Chondrocyte (in vitro differentiated cells): Measurements from ENCODE around the gene EMC1. TPM values are rescaled to one million over a fixed set of nuclear protein-coding genes. Genes with fewer than 3 reads are reported as not detected.

Source experiments
- DNase-seq: peaks from one replicate; pipeline ENCODE4 v3.0.0; 2021; ENCODE audit warnings: mixed read lengths, low spot score
- H3K27ac Mint-ChIP-seq: one replicate; pipeline ENCODE4 v1.8.0; 2021; ENCODE audit warnings: mild to moderate bottlenecking, moderate library complexity, mixed read lengths; ENCODE audit not compliant: unreplicated experiment
- H3K27me3 Mint-ChIP-seq: 2 replicates; pipeline ENCODE4 v1.8.0; 2021; ENCODE audit warnings: low read depth, mixed read lengths
- H3K36me3 Mint-ChIP-seq: 2 replicates; pipeline ENCODE4 v1.8.0; 2021; ENCODE audit warnings: low read depth, mixed read lengths
- H3K4me1 Mint-ChIP-seq: 2 replicates; pipeline ENCODE4 v1.8.0; 2021; ENCODE audit warnings: low read depth, mild to moderate bottlenecking, mixed read lengths
- H3K4me3 Mint-ChIP-seq: one replicate; pipeline ENCODE4 v1.8.0; 2021; ENCODE audit warnings: mild to moderate bottlenecking, moderate library complexity, mixed read lengths; ENCODE audit not compliant: unreplicated experiment
- H3K9me3 Mint-ChIP-seq: 2 replicates; pipeline ENCODE4 v1.8.0; 2021; ENCODE audit warnings: low read depth, mixed read lengths
- total RNA-seq: library from RNA; stranded (reverse); gene quantifications from 3 replicates; pipeline ENCODE4 v1.2.1, GENCODE V29; 2021
- TF ChIP-seq, protein P1 (sequence below): fragments of 200-600 bp; sonication (generic); IDR thresholded peaks from 2 replicates; pipeline ENCODE4 v1.5.0; 2021; ENCODE audit warnings: antibody characterized with exemption, mild to moderate bottlenecking, moderate library complexity

The EMC1 gene
- total RNA-seq, 1 donor from 2014 or later, result 51.9 TPM

GRCh38 chr1:19208710-19209438 is 42.5 kb downstream of the EMC1 start:
- DNase-seq, result no peak
- Mint-ChIP-seq H3K27ac (peak overlapping the region; percentile 100), H3K27me3 (no peaks in the 10 kb centered on the region), H3K4me1 (peaks cover 69% of the 10 kb centered on the region), H3K36me3 (no peaks in the 10 kb centered on the region), H3K9me3 (no peaks in the 10 kb centered on the region), H3K4me3 (peak overlapping the region; percentile 95)
- TF ChIP-seq, protein P1, sequence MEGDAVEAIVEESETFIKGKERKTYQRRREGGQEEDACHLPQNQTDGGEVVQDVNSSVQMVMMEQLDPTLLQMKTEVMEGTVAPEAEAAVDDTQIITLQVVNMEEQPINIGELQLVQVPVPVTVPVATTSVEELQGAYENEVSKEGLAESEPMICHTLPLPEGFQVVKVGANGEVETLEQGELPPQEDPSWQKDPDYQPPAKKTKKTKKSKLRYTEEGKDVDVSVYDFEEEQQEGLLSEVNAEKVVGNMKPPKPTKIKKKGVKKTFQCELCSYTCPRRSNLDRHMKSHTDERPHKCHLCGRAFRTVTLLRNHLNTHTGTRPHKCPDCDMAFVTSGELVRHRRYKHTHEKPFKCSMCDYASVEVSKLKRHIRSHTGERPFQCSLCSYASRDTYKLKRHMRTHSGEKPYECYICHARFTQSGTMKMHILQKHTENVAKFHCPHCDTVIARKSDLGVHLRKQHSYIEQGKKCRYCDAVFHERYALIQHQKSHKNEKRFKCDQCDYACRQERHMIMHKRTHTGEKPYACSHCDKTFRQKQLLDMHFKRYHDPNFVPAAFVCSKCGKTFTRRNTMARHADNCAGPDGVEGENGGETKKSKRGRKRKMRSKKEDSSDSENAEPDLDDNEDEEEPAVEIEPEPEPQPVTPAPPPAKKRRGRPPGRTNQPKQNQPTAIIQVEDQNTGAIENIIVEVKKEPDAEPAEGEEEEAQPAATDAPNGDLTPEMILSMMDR, result no peak

DNA sequence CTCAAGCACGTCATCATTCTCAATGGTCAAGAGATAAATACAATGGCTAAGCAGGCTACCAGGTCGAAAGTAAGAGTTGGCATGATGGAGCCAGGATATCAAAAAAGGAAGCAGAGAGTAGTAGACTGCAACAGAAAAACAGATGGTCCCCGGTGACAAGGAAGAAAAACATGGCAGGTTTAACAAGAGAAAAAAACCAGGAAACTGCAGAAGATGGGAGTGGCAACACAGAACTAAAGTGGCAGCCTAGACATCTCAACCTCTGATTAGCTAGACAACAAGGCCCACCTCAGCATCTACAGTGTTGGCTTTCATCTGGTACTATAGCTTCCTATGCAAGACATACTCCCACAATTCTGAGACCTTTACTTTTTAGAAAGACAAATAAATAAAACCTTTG is 44.4 kb downstream of the EMC1 start:
- no peak for DNase-seq
- H3K27me3 Mint-ChIP-seq, result no peaks in the 10 kb centered on the region
- no peaks in the 10 kb centered on the region for H3K36me3 Mint-ChIP-seq
- H3K4me3 Mint-ChIP-seq, result no peak overlapping the region
- peak overlapping the region; percentile 24 for H3K27ac Mint-ChIP-seq
- TF ChIP-seq, protein P1, result no peak
- H3K4me1 Mint-ChIP-seq, result peaks cover 78% of the 10 kb centered on the region
- no peaks in the 10 kb centered on the region for H3K9me3 Mint-ChIP-seq

DNA sequence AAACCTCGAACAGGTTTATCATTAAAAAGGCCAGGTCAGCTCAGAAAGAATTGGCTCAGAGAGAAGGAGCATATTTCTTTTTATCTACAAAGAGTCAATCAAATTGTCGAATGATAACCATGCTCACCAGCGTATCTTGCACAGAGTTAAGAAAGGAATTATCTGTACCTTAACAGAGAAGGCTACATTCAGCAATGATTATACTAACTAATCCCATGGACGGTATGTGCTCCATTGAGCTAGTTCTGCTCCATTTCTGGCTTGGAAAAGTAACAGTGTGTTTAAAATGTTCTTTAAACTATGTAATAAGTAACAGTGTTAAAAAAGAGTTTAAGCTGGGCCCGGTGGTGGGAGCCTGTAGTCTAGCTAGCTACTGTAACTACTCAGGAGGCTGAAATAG is 45.5 kb downstream of the EMC1 start:
- DNase-seq, result no peak
- Mint-ChIP-seq H3K4me1 (peaks cover 78% of the 10 kb centered on the region), H3K9me3 (no peaks in the 10 kb centered on the region), H3K27ac (peak overlapping the region; percentile 6), H3K27me3 (no peaks in the 10 kb centered on the region), H3K36me3 (no peaks in the 10 kb centered on the region), H3K4me3 (no peak overlapping the region)
- TF ChIP-seq, protein P1, result no peak

DNA sequence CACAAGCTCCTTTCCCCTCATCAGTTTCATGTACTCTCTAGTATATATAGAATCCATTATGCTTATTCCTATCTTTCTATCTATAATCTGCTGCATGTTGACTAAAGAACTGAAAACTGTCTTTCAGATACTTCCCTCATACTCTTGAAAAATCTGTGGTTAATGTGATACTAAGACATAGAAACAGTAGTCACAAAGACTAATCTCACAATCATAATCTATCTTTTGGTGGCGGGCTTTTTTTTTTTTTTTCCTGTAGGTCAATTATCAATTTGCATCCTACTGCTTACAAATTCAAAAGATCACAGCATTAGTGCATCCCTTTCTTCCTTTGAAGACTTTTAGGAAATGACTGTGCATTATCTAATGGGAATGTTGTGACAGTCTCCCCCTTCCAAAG is 45.9 kb downstream of the EMC1 start:
- Mint-ChIP-seq H3K4me3 (no peak overlapping the region), H3K4me1 (peaks cover 77% of the 10 kb centered on the region), H3K27ac (peak overlapping the region; percentile 91), H3K36me3 (no peaks in the 10 kb centered on the region), H3K27me3 (no peaks in the 10 kb centered on the region), H3K9me3 (no peaks in the 10 kb centered on the region)
- TF ChIP-seq, protein P1, result no peak
- no peak for DNase-seq

DNA sequence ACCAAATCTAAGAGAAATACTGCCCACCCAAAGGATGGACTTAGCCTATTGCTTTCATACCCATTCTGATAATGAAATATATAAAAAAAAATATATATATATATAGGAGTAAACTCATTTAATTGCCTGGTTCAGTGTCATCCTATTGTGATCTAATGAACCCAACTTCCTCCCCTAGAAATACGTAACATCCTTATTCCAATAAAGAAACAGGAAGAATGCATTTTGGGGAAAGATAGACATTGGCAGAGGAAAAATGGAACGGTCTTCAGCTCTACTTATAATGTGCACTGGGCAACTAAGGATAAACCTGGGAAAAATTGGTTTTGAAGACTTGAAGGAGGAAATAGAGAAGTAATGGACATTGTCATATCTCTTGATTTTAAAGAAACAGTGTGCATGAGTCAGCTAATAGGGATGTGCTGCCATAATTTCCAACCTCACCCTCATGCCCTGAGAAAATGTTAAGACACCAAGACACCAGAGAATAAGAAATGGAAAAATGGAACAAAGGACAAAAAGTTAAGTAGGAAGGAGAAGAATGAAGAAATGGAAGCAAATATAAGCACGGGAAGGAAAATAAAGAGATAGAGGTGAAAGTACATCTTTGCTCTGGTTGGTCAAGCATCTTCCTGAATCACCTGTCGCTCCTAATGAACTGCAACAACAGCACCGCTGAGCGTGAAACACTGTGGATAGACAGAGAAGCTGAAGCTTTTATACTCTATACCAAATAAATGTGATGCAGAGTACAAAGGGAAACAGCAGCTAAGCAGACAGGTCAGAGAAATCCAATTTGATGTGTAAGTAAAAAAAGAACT is 46.7 kb downstream of the EMC1 start:
- Mint-ChIP-seq H3K9me3 (no peaks in the 10 kb centered on the region), H3K4me1 (peaks cover 77% of the 10 kb centered on the region), H3K4me3 (no peak overlapping the region), H3K27ac (peak overlapping the region; percentile 91), H3K27me3 (no peaks in the 10 kb centered on the region), H3K36me3 (peaks cover 2% of the 10 kb centered on the region)
- DNase-seq, result no peak
- TF ChIP-seq, protein P1, result no peak
